Uterus (tissue), 2 donors: ENCODE data around the gene SECISBP2L.

Source experiments
- CTCF ChIP-seq, 4 experiments: fragments of 200-600 bp in 2 of 4; fragments of 450-650 bp in 2 of 4; sonication (generic) in 2 of 4; IDR thresholded peaks; one replicate each; pipeline ENCODE4 v1.5.1; 2016 to 2019; ENCODE audit warnings: antibody characterized with exemption in 4 of 4, mild to moderate bottlenecking in 2 of 4, moderate library complexity in 1 of 4
- POLR2A ChIP-seq, 2 donors: fragments of 450-650 bp; IDR thresholded peaks; one replicate each; pipeline ENCODE4 v1.6.1; 2016; ENCODE audit warnings: antibody characterized with exemption in 2 of 2, mild to moderate bottlenecking in 1 of 2, moderate library complexity in 1 of 2

DNA sequence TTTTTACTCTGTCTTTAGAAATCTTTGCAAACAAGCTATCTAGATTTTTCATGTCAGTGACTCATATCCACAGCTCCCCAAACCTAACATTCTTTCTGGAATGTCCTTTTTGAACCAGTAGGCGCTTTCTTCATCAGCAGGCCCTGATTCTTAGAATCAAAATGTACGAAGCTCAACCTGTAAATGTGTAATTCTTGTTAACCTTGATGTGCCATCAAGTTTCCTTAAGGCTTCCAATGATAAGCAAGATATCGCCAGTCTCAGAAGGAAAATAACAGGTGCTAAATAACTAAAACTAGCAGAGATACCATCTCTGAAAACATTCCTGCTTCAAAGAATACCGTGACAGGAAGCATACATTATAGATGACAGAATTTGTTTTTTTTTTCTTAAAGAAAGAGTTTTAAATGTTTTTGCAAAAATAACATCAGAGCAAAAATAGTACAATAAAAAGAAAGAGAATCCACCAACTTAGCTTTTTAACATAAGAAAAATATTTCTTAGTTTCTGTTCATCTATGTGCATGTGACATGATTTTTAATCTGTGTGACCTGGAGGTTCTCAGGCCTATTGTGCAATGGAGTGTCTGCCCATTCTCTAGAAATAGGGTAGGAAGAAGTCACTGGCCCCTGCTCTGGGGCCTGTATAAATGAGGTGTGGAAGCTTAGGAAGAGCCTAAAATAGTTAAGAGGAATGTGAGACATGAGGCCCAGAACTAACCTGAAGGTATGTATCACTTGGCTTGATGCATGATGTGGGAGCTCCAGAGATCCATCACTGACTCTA, 14.7 kb upstream of the SECISBP2L start:
- TF ChIP-seq CTCF (IDR thresholded peaks at IDR 0.05) (no peak), POLR2A (IDR thresholded peaks at IDR 0.05) (no peak)
